Measurements from ENCODE around the gene LYPLAL1.
A peak's percentile ranks its signal among the peaks of the same experiment; 100 is the strongest.

Gene LYPLAL1

GRCh38 chr1:219173758-219174459 lies at the start of gene LYPLAL1:
Gene LYPLAL1, plus strand, starts transcription at chr1:219173878. Its CDS starts 13 bp downstream, at chr1:219173891.
- DNase-seq: peak; percentile 73 to 86

DNA sequence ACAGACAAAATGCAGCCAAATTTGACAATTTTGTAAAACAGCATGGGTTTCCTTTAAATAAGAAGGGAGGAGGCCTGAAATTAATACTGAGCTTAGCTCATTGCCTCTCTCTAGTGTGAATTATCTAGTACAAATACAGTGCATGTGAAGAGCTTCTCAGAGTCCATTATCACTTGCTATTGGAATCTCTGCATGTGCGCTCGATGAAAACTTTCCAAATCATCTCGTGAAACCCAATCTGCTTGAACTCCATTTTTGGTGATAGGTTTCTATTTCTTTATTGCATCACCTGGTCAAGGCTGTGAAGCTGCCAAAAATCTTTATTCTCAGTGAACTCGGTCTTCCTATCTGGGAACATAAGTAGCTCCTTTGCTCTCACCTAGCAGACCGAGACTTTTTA lies 49.5 kb upstream of the LYPLAL1 start:
- DNase-seq: no peak

DNA sequence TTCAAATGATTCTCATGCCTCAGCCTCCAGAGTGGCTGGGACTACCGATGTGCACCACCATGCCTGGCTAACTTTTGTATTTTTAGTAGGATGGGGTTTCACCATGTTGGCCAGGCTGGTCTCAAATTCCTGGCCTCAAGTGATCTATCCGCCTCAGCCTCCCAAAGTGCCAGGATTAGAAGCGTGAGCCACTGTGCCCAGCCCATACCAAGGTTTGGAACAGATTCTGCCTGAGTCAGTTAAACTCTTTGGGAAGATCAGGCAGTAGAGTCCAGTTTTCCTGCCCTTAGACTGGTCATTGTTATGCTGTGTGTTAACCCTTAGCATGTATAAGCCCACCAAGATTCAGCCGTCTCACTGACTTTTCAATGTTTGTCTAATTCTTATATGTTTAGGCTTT lies 48.3 kb upstream of the LYPLAL1 start:
- DNase-seq: no peak

DNA sequence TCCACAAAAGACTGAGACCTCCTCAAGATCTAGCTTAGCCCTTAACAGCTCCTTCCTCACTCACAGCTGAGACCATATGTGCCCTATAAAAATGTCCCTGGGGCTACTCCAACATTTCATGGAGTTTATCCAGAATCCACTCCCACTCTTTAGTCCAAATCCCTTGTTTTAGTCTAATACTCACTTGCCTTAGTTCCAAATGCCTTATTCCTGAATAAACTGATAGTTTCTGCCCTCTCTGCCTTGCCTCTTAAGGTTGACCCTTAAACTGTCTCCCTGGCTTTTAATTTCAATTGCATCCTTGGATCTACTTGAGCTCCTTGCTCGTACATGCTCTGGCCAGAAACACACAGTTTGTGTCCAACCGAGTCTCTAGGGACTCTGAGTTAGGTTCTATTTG lies 47.3 kb upstream of the LYPLAL1 start:
- DNase-seq: no peak

DNA sequence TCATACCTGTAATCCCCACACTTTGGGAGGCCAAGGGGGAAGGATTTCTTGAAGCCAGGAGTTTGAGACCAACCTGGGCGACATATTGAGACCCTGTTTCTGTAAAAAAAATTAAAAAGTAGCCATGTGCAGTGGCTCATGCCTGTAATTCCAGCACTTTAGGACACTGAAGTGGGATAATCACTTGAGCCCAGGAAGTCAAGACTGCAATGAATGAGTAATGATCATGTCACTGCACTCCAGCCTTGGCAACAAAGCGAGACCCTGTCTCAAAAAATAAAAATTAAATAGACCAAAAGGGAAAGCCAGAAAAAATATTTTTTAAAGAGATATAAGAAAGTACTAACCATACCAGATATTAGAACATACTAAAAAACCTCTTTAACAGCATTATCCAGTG lies 44.7 kb upstream of the LYPLAL1 start:
- no peak for DNase-seq

DNA sequence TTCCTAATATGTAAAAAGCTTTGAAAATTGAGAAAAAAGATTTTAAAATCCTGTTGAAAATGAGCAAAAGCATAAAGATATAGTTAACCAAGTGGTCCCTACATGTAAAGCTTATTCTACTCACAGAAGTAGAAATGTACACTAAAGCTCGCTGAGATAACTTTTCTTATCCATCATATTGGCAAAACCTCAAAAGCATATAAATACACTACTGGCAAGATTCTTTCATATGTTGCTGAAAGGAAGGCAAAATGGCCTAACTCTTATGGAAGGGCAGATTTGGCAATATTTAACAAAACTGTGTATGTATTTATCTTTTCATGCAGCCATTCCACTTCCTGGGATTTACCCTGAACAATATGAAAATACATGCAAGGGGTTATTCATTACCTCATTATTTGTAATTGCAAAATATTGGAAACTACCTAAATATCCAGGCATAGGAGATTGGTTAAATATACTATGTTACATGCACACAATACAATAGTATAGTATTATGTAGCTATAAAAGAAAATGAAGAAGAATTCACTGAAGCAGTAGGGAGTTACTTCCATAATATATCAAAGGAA lies 43.2 kb upstream of the LYPLAL1 start:
- DNase-seq: no peak

- no peak for DNase-seq
Observed at GRCh38 chr1:219132939-219133338, 40.7 kb upstream of the LYPLAL1 start.

- DNase-seq: no peak
Observed at GRCh38 chr1:219138747-219139146, 34.9 kb upstream of the LYPLAL1 start.

DNA sequence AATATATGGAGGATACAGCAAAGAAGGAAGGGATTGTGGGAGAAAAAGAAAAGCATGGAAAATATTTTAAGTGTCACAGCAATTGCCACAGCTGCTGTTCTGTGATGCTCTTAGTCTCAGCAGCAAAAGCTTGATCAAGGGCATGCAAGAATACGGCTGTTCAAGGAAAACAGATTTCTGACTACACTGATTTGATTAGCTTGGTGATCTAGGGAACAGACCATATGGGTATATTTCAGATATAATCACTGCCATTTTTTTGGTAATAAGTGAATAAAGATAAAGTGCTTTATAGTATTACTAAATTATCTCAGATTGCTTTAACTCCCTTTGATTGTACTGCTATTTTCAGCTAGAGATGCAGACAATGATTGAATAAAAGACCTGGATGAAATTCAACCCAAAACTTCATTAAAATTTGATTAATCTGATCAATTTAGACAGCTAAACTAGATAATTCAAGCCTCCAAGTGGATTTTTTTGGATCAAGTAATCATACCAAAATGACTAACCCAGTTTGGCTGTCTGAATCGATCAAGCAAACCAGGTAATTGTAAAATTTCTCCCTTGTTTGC lies 33.3 kb upstream of the LYPLAL1 start:
- no peak for DNase-seq

- no peak for DNase-seq
Observed at GRCh38 chr1:219143735-219144134, 29.9 kb upstream of the LYPLAL1 start.

- DNase-seq: no peak
Observed at GRCh38 chr1:219144658-219145315, 28.9 kb upstream of the LYPLAL1 start.

DNA sequence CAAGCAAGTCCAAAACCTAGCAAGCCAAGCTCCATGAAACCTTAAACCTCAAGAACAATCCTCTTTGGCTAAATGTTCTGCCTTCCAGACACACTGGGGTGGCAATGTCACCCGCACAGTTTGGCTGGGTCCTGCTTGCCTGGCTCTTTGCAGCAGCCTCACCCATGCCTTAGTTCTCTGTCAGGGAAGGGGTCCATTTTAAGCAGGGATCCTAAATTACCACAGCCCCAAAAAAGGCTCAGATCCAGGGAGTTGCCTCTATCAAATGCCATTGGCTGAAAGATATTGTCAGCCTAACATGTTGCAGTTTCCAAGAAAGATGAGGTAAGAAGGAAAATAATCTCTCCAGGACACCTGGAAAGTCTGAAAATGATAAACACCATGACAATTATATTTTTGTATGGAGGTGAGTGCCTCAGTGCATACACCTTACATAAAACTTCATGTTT lies 26.1 kb upstream of the LYPLAL1 start:
- DNase-seq: no peak

DNA sequence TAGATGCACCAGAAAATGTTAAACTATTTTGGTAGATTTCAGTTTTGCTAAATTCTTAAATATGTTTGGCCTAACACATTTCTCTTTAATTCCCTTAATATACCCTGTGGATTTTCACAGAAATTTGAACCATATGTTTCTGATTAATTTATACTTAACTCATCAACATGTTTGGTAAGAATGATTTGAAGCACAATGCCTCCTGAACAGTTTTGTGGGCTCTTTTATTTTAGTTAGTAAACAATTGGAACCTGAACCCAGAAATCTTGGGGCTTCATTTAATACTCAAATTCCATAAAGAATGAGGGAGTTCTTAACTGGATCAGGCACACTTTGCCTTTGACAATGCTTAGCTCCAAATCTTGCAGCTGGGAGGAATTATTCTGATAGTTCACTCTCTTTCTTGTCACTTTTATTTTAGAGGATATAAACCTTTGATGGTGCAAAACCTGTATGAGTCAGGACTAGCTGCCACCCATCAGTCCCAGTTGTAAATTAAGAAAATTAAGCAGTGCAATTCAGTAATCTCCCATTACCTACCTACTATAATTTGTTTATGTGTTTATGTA lies 24.6 kb upstream of the LYPLAL1 start:
- DNase-seq: no peak

GRCh38 chr1:219149953-219150352 lies 23.7 kb upstream of the LYPLAL1 start:
- no peak for DNase-seq

DNA sequence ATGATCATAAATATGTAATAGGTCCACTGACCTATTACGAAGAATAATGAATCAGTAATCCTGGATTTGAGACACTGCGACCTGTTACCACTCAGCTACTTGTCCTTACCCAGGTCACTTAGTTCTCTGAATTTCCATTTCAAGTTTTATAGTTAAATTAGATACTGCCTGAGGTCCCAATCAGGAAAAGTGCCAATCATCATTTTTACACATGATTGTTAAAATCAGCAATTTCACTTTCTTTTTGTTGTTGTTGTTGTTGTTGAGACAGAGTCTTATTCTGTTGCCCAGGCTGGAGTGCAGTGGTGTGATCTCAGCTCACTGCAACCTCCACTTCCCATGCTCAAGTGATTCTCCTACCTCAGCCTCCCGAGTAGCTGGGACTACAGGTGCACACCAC lies 22.8 kb upstream of the LYPLAL1 start:
- DNase-seq: no peak

DNA sequence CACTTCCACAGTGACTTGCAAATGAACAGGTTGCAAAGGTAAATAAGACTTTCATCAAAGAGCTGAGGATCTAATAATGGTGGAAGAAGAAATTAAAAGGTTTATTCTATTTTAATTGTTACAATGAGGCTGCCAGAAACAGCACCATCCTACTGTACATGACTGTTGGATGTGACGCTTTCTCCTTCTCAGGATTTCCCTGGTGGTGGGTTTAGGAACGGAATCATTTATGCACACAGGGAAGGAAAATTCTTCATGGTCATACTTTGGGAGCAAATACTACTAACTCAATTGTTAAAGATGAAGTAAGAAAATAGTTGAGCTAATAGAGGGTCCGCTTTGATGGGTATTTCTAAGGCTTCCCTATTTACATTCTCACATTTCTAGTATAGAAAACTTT lies 22.2 kb upstream of the LYPLAL1 start:
- DNase-seq: no peak

GRCh38 chr1:219152751-219153150 lies 20.9 kb upstream of the LYPLAL1 start:
- DNase-seq: no peak

DNA sequence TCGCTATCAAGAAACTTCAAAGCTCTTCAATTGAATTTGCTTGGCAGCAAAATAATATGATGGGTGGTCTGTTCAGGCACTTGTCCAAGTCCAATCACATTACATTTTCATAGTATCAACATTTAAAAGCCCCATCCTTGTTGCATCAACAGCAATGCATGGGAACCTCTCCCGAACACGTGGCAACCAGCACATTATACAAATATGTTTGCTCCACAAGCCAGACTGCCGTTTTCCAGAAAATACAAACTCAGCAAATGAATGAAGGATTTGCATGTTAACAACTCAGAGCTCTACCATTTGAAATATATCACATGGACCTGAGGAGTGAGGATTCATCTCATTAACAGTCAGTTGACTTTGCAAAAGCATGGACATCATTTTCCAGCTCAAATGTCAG lies 20.0 kb upstream of the LYPLAL1 start:
- no peak for DNase-seq

DNA sequence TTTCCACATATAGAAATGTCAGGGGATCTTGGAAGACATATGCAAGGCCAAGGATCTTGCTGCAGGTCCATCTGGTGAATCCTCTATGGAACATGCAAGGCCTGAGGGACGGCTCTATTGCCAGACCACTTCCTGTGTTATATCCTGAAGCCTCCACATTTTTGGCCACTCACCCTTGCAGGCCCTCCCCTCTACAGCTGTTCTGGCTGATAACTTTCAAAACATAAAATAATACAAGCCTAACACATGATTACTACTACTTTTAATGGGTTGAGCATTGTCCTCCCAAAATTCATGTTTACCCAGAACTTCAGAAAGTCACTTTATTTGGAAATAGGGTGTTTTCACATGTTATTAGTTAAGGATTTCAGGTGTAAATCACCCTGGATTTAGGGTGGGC lies 18.5 kb upstream of the LYPLAL1 start:
- no peak for DNase-seq

- DNase-seq: no peak
Observed at GRCh38 chr1:219159946-219160645, 13.6 kb upstream of the LYPLAL1 start.

- DNase-seq: no peak
Observed at GRCh38 chr1:219160967-219161366, 12.7 kb upstream of the LYPLAL1 start.

DNA sequence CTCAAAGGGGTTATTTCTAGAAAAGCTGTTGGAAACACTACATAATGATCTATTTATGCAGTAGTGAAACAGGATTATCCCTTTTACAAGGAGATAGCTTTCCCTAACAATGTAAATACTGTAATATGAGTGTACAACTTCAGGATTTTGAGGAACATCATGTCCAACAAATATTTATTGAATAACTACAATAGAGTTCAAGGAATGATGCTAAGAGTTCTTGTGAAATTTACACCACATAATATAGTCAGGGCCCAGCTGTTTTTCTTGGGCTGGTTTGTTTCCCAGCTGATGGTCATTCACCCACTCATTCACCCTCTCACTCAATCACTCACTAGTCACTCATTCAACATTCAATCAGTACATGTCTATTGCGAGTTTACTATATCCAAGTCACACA lies 12.3 kb upstream of the LYPLAL1 start:
- no peak for DNase-seq

DNA sequence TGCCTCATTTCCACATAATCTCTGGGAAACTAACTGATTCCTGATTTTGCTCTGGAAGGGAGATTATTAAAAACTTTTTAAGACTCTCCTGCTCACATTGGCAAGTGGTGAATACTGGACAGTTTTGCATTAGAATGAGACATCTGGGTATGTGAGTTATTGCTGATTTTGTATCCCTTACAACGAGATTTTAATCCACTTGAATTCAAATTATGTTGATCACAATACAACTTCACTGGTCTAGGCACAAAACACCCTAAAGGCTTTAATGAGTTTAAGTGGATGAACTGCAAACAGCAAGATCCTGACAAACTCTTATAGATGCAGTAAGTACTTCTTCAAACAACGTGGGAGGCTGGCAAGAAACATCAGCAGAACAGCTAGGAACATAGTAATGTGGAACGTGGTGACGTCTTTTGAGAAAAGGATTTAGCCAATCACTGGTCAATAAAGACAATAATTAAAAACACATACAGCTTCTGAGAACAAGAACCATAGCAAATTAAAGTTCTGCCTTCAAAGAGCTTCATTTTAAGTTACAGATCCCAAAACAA lies 10.2 kb upstream of the LYPLAL1 start:
- DNase-seq: no peak
